Left ventricle myocardium inferior (tissue), 1 donor: ENCODE data around the gene KLHL36. TPM values are rescaled to one million over a fixed set of nuclear protein-coding genes. Genes with fewer than 3 reads are reported as not detected.
A peak's percentile ranks its signal among the peaks of the same experiment; 100 is the strongest.
"Not testable (repeated sequence)": the region's sequence is repeated elsewhere in the genome, so short reads cannot be mapped to it uniquely, and the experiment has no call there.

Experiments
- DNase-seq: peaks from one replicate; pipeline ENCODE4 v3.0.0-alpha.2; 2020
- H3K27ac ChIP-seq: fragments of 200-600 bp; replicated peaks from 2 replicates; pipeline ENCODE4 v1.8.0; 2021
- H3K27me3 ChIP-seq: fragments of 200-600 bp; 2 replicates; pipeline ENCODE4 v1.8.0; 2021; ENCODE audit warnings: low read depth
- H3K36me3 ChIP-seq: fragments of 200-600 bp; 2 replicates; pipeline ENCODE4 v1.8.0; 2021
- H3K4me1 ChIP-seq: fragments of 200-600 bp; 2 replicates; pipeline ENCODE4 v1.8.0; 2021
- H3K4me3 ChIP-seq: fragments of 200-600 bp; 2 replicates; pipeline ENCODE4 v1.8.0; 2021; ENCODE audit warnings: mild to moderate bottlenecking, moderate library complexity
- H3K9me3 ChIP-seq: fragments of 200-600 bp; replicated peaks from 2 replicates; pipeline ENCODE4 v1.8.0; 2021
- CTCF ChIP-seq: fragments of 200-600 bp; IDR thresholded peaks from 2 replicates; pipeline ENCODE4 v1.8.0; 2021; ENCODE audit warnings: antibody characterized with exemption, mild to moderate bottlenecking, borderline replicate concordance
- intact Hi-C: fragments of 100-400 bp; cut with micrococcal nuclease; formaldehyde crosslinking; loops from one replicate; pipeline ENCODE4 v1.11.0; 2022
- total RNA-seq: library from RNA; stranded (reverse); fragmentation: NEBNext Ultra II Directional; extraction: Animal tissue kit (Norgen Biotek cat#: 25700); gene quantifications from one replicate; pipeline ENCODE4 v1.2.1, GENCODE V29; 2021
- donor health status: DM: no; HTN: yes; CAD: no; lungs with severe emphysema.

Gene KLHL36
- total RNA-seq, 1 donor from 2014 or later, result 84.4 TPM

GRCh38 chr16:84617041-84617790 lies 31.1 kb upstream of the KLHL36 start:
- H3K4me1 ChIP-seq, result peaks cover 32% of the 10 kb centered on the region
- H3K27me3 ChIP-seq, result peaks cover 13% of the 10 kb centered on the region
- peak overlapping the region; percentile 86 for H3K4me3 ChIP-seq
- peak; percentile 43 for DNase-seq
- intact Hi-C loops, result no loop called here
- H3K27ac ChIP-seq, result peak overlapping the region; percentile 77
- no peaks in the 10 kb centered on the region for H3K9me3 ChIP-seq
- no peak for TF ChIP-seq CTCF
- no peaks in the 10 kb centered on the region for H3K36me3 ChIP-seq

- Histone ChIP-seq H3K4me1 (peaks cover 32% of the 10 kb centered on the region), H3K36me3 (no peaks in the 10 kb centered on the region), H3K27me3 (peaks cover 13% of the 10 kb centered on the region), H3K4me3 (peak within 1 kb of the TSS; percentile 86), H3K27ac (peak within 1 kb of the TSS; percentile 77), H3K9me3 (no peaks in the 10 kb centered on the region)
- TF ChIP-seq CTCF, result no peak
- intact Hi-C loops, result no loop called here
- peak; percentile 98 for DNase-seq
Observed at GRCh38 chr16:84617791-84618580, 30.3 kb upstream of the KLHL36 start, which contains the start of gene COTL1. TSS of gene COTL1 (minus strand) at chr16:84618078. CDS start at chr16:84617914, 164 bp downstream.

- DNase-seq, result no peak
- H3K27me3 ChIP-seq, result peaks cover 13% of the 10 kb centered on the region
- no peaks in the 10 kb centered on the region for H3K36me3 ChIP-seq
- peaks cover 32% of the 10 kb centered on the region for H3K4me1 ChIP-seq
- peak overlapping the region; percentile 16 for H3K27ac ChIP-seq
- TF ChIP-seq CTCF, result no peak
- intact Hi-C loops, result no loop called here
- no peaks in the 10 kb centered on the region for H3K9me3 ChIP-seq
- H3K4me3 ChIP-seq, result peak overlapping the region; percentile 86
Observed at GRCh38 chr16:84618581-84619460, 29.5 kb upstream of the KLHL36 start.

- not testable (repeated sequence) for H3K27ac ChIP-seq, H3K36me3 ChIP-seq, DNase-seq, H3K9me3 ChIP-seq, H3K27me3 ChIP-seq, H3K4me3 ChIP-seq
- intact Hi-C loops, result loop anchor here (5.0 kb wide), 1 partner anchor 114 kb away; no protein-coding TSS in a partner anchor
- H3K4me1 ChIP-seq, result peaks cover 32% of the 10 kb centered on the region
Observed at GRCh38 chr16:84620913-84621312, 27.4 kb upstream of the KLHL36 start.

GRCh38 chr16:84625556-84625955 lies 22.8 kb upstream of the KLHL36 start:
- DNase-seq, result no peak
- TF ChIP-seq CTCF, result no peak
- no peak overlapping the region for H3K4me3 ChIP-seq
- H3K36me3 ChIP-seq, result no peaks in the 10 kb centered on the region
- H3K9me3 ChIP-seq, result no peaks in the 10 kb centered on the region
- intact Hi-C loops, result no loop called here
- H3K4me1 ChIP-seq, result peaks cover 4% of the 10 kb centered on the region
- H3K27ac ChIP-seq, result no peak overlapping the region
- H3K27me3 ChIP-seq, result no peaks in the 10 kb centered on the region
